SK-N-SH treated with all-trans-retinoic acid at 6 μM for 48 hours (cell line): ENCODE results near the gene ZCCHC2.

Source experiments
- CREB5 ChIP-seq: fragments of 250-450 bp; sonication (Bioruptor Pico); IDR thresholded peaks from 2 replicates; pipeline ENCODE4 v1.5.1; 2020; ENCODE audit warnings: low read depth, mild to moderate bottlenecking, moderate library complexity
- CSDC2 ChIP-seq: fragments of 250-450 bp; sonication (Bioruptor Pico); IDR thresholded peaks from 2 replicates; pipeline ENCODE4 v1.5.0; 2020; ENCODE audit warnings: mild to moderate bottlenecking, moderate library complexity
- CSRNP3 ChIP-seq: fragments of 250-450 bp; sonication (Bioruptor Pico); IDR thresholded peaks from 2 replicates; pipeline ENCODE4 v1.5.1; 2021; ENCODE audit warnings: mild to moderate bottlenecking, moderate library complexity
- ESRRG ChIP-seq: fragments of 250-450 bp; sonication (Bioruptor Pico); IDR thresholded peaks from 2 replicates; pipeline ENCODE4 v1.6.1; 2021; ENCODE audit warnings: mild to moderate bottlenecking
- OSR1 ChIP-seq: fragments of 250-450 bp; sonication (Bioruptor Pico); IDR thresholded peaks from 2 replicates; pipeline ENCODE4 v1.8.0; 2022; ENCODE audit warnings: moderate library complexity, mild to moderate bottlenecking, inconsistent platforms
- PATZ1 ChIP-seq: fragments of 250-450 bp; sonication (Bioruptor Pico); IDR thresholded peaks from 2 replicates; pipeline ENCODE4 v1.8.0; 2020; ENCODE audit warnings: mild to moderate bottlenecking, moderate library complexity, borderline replicate concordance
- PPARA ChIP-seq: fragments of 250-450 bp; sonication (Bioruptor Pico); IDR thresholded peaks from 2 replicates; pipeline ENCODE4 v1.5.0; 2020; ENCODE audit warnings: mild to moderate bottlenecking, borderline replicate concordance
- RARB ChIP-seq: fragments of 250-450 bp; sonication (Bioruptor Pico); IDR thresholded peaks from 2 replicates; pipeline ENCODE4 v1.8.0; 2021; ENCODE audit warnings: mild to moderate bottlenecking, moderate library complexity
- TCF4 ChIP-seq: fragments of 250-450 bp; sonication (Bioruptor Pico); IDR thresholded peaks from 2 replicates; pipeline ENCODE4 v1.8.0; 2021; ENCODE audit warnings: mild to moderate bottlenecking, moderate library complexity, borderline replicate concordance
- TSHZ2 ChIP-seq: fragments of 250-450 bp; sonication (Bioruptor Pico); IDR thresholded peaks from 2 replicates; pipeline ENCODE4 v1.5.0; 2020; ENCODE audit warnings: mild to moderate bottlenecking, moderate library complexity
- ZFP30 ChIP-seq: fragments of 450-650 bp; formaldehyde crosslinking; IDR thresholded peaks from 2 replicates; pipeline ENCODE4 v1.5.0; 2022; ENCODE audit warnings: mild to moderate bottlenecking, moderate library complexity
- ZNF565 ChIP-seq: fragments of 450-650 bp; formaldehyde crosslinking; conservative IDR thresholded peaks from 2 replicates; pipeline ENCODE4 v1.5.0; 2020; ENCODE audit warnings: low read depth, mild to moderate bottlenecking, moderate library complexity
- ZNF70 ChIP-seq: fragments of 450-650 bp; formaldehyde crosslinking; IDR thresholded peaks from 2 replicates; pipeline ENCODE4 v1.5.0; 2020; ENCODE audit warnings: mild to moderate bottlenecking, moderate library complexity

- no peak for TF ChIP-seq CSDC2 (CRISPR knock-in tag)
- TF ChIP-seq RARB (CRISPR knock-in tag), result no peak
- TF ChIP-seq ZNF565, result no peak
- TF ChIP-seq PATZ1 (CRISPR knock-in tag), result no peak
- no peak for TF ChIP-seq CSRNP3 (CRISPR knock-in tag)
- TF ChIP-seq CREB5 (CRISPR knock-in tag), result no peak
- TF ChIP-seq OSR1 (CRISPR knock-in tag), result no peak
- TF ChIP-seq ZNF70 (CRISPR knock-in tag), result no peak
- no peak for TF ChIP-seq TSHZ2 (CRISPR knock-in tag)
- TF ChIP-seq ZFP30, result no peak
- no peak for TF ChIP-seq PPARA
- no peak for TF ChIP-seq ESRRG
- TF ChIP-seq TCF4 (CRISPR knock-in tag), result no peak
Observed at GRCh38 chr18:62549755-62550154, 26.9 kb downstream of the ZCCHC2 start.
